PC-9 (cell line): ENCODE measurements around the gene ARHGEF7.

Source experiments
- CTCF ChIP-seq: fragments of 200-600 bp; sonication (generic); conservative IDR thresholded peaks from 2 replicates; pipeline ENCODE4 v1.6.1; 2017; ENCODE audit warnings: mixed run types, antibody characterized with exemption, mild to moderate bottlenecking, moderate library complexity
- EZH2 ChIP-seq: fragments of 200-600 bp; sonication (generic); IDR thresholded peaks from 2 replicates; pipeline ENCODE4 v1.8.0; 2017; ENCODE audit warnings: antibody characterized with exemption, low read depth

DNA sequence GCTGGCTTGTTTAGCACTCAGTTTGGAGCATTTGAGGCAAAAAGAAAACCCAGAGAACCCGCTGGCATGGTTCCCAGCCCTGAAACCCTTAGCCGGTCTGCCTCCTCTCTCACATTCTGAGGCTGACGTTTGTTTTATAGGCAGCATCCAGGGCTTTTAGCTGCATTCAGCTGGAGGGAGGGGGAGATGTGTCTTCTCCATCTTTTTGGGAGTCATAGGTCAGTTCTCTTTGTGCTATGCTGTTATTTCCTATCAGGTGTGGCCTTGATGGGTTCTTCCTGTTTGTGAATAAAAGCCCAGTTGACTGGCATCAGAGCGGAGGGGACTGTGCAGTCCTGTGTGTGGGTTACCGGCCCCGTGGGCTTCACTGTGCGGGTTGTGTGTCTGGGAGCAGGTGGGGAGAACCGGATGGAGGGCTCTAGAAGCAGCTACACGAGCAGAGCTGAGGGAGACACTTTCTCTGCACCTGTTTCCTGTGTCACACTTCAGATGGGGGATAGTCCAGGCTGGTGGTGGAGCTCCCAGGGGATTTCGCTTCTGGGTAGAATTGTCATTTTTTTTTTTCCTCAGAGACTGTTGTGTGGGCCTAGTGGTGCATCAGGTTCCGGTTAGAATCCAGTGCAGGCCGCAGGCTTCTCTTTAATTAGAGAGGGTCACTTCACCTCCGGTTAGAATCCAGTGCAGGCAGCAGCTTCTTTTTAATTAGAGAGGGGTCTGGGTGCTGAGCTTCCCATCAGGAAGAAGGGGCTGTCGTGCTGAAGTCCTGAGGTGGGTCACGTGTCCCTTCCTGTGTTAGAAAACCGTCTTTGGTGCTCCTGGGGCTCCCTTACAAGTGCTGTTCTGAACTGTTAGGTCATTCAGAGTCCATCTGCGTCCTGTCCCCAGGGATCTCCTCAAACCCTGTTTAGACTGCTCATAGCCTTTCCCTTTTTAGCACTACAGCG, 69.6 kb downstream of the ARHGEF7 start:
- TF ChIP-seq EZH2 (no peak), CTCF (no peak)
